Measurements from ENCODE around the gene ITGA11. TPM values are rescaled to one million over a fixed set of nuclear protein-coding genes. Genes with fewer than 3 reads are reported as not detected.

ITGA11 gene
- total and polyA plus RNA-seq, 5 donors: 11.6 to 34.0 (median 20.4) TPM

DNA sequence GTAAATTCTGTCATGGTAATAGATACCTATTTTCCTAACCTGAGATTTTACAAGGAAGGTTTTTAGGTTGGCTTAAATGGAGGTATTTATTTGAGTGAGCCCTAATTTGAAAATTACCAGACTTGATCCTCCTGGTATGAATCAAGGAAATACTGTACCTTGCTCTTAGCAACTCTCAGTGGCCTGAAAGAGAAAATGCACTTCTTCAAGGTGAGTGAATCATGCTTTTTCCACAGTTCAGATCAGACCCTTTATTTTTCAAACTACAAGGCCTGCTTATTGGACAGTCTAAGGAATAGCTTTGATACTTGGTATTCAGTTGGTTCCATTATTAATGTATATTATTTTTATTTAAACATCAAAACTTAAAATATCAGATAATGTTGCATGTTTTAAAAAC lies 139.0 kb downstream of the ITGA11 start:
- Histone ChIP-seq H3K27ac (ENCODE audit: low read length) (no peak overlapping the region), H3K4me1 (ENCODE audit: control insufficient read depth, insufficient read depth, low read length) (peaks cover 6% of the 10 kb centered on the region)
- no peak for ATAC-seq

DNA sequence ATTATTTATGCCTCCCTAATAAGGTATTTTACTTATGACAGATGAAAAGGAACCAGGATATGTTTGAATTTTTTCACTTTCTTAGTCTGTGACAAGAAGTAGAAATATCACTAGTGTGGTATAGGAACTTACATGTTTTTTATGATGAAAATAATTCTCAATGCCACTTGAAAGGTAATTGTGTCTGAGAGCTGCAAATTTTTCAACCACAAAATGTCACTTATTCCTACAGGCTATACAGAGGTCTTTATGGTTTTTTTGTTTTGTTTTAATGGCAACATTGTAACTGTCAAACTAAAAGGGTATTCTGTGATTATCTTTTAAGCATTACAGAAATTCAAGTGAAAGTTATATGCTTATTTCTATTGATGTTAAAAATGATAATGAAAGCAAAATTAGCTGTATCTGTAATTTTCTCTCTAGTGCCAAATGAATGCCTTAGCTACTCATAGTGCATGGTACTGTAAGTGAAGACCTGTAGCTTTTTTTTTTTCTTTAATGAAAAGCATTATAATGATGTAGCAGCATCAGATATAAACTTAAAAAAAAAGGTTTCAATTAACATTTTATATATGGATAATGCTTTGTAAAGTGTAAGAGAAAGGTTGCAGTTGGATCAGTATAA lies 139.7 kb downstream of the ITGA11 start:
- no peak overlapping the region for H3K4me3 ChIP-seq (ENCODE audit: low read length)
- H3K9me3 ChIP-seq (ENCODE audit: control insufficient read depth, low read length): no peaks in the 10 kb centered on the region
- no peaks in the 10 kb centered on the region for H3K27me3 ChIP-seq (ENCODE audit: control insufficient read depth, insufficient read depth)
- no peak overlapping the region for H3K27ac ChIP-seq (ENCODE audit: low read length)
- peaks cover 6% of the 10 kb centered on the region for H3K4me1 ChIP-seq (ENCODE audit: control insufficient read depth, insufficient read depth, low read length)
- no peak for DNase-seq
- intact Hi-C loops (cut with DNase I): no loop called here
- no peak for ATAC-seq

More for the DNA sequence above, 139.0 kb downstream of the ITGA11 start:
- no peaks in the 10 kb centered on the region for H3K9me3 ChIP-seq (ENCODE audit: control insufficient read depth, low read length)
- intact Hi-C loops (cut with DNase I): no loop called here
- DNase-seq: no peak
- no peak overlapping the region for H3K4me3 ChIP-seq (ENCODE audit: low read length)
- H3K27me3 ChIP-seq (ENCODE audit: control insufficient read depth, insufficient read depth): no peaks in the 10 kb centered on the region

DNA sequence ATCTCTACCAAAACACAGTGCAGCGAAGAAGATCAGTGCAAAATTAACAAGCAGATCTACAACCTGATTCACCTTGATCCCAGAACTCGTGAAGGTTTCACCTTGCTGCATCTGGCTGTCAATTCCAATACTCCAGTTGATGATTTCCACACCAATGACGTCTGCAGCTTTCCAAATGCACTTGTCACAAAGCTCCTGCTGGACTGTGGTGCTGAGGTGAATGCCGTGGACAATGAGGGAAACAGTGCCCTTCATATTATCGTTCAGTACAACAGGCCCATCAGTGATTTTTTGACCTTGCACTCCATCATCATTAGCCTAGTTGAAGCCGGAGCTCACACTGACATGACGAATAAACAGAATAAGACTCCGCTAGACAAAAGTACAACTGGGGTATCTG lies 141.2 kb downstream of the ITGA11 start:
- peaks cover 9% of the 10 kb centered on the region for H3K4me1 ChIP-seq (ENCODE audit: control insufficient read depth, insufficient read depth, low read length)
- ATAC-seq (no peak), DNase-seq (no peak)
- H3K27ac ChIP-seq (ENCODE audit: low read length): peak overlapping the region; percentile 37
- no peaks in the 10 kb centered on the region for H3K9me3 ChIP-seq (ENCODE audit: control insufficient read depth, low read length)
- 78% methylated on average over 8 of the region's 8 CpGs for WGBS
- no peak overlapping the region for H3K4me3 ChIP-seq (ENCODE audit: low read length)
- H3K27me3 ChIP-seq (ENCODE audit: control insufficient read depth, insufficient read depth): no peaks in the 10 kb centered on the region
- intact Hi-C loops (cut with DNase I): no loop called here

DNA sequence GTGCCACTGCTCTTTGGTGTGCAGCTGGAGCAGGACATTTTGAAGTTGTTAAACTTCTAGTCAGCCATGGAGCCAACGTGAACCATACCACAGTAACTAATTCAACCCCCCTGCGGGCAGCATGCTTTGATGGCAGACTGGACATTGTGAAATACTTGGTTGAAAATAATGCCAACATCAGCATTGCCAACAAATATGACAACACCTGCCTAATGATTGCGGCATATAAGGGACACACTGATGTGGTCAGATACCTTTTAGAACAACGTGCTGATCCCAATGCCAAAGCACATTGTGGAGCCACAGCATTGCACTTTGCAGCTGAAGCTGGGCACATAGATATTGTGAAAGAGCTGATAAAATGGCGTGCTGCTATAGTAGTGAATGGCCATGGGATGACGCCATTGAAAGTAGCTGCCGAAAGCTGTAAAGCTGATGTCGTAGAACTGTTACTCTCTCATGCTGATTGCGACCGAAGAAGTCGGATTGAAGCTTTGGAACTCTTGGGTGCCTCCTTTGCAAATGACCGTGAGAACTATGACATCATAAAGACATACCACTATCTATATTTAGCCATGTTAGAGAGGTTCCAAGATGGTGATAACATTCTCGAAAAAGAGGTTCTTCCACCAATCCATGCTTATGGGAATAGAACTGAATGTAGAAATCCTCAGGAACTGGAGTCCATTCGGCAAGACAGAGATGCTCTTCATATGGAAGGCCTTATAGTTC lies 142.2 kb downstream of the ITGA11 start:
- WGBS: 78% methylated on average over 14 of the region's 14 CpGs
- peaks cover 10% of the 10 kb centered on the region for H3K4me1 ChIP-seq (ENCODE audit: control insufficient read depth, insufficient read depth, low read length)

DNA sequence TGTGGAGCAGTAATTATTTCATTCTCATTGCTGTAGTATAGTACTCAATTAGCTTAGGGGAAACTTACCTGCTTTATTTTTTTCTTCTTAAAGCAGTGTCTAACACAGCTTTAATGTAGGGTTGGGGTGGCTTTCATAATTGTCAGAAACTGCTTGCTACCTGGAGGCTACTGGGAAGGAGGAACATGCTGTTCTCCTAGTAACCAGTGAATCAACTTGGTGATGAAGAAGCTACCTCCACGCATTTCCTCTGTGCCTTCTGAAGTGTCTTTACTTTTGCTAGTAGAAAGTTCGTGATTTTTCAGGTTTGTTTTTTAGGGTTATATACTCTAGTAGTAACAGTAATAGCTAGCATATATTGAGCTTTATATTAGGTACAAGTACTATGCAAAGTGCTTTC lies 142.9 kb downstream of the ITGA11 start:
- ATAC-seq (no peak), DNase-seq (no peak)
- Histone ChIP-seq H3K27me3 (ENCODE audit: control insufficient read depth, insufficient read depth) (no peaks in the 10 kb centered on the region), H3K27ac (ENCODE audit: low read length) (no peak overlapping the region), H3K4me1 (ENCODE audit: control insufficient read depth, insufficient read depth, low read length) (peaks cover 13% of the 10 kb centered on the region), H3K4me3 (ENCODE audit: low read length) (no peak overlapping the region), H3K9me3 (ENCODE audit: control insufficient read depth, low read length) (no peaks in the 10 kb centered on the region)
- intact Hi-C loops (cut with DNase I): no loop called here
- 79% methylated on average over 2 of the region's 2 CpGs for WGBS

More for the DNA sequence above, 142.2 kb downstream of the ITGA11 start:
- no peak for DNase-seq
- no peaks in the 10 kb centered on the region for H3K9me3 ChIP-seq (ENCODE audit: control insufficient read depth, low read length)
- H3K27ac ChIP-seq (ENCODE audit: low read length): no peak overlapping the region
- intact Hi-C loops (cut with DNase I): no loop called here
- ATAC-seq: peak in 1 of 2 donors; percentile 25
- no peak overlapping the region for H3K4me3 ChIP-seq (ENCODE audit: low read length)
- H3K27me3 ChIP-seq (ENCODE audit: control insufficient read depth, insufficient read depth): no peaks in the 10 kb centered on the region

DNA sequence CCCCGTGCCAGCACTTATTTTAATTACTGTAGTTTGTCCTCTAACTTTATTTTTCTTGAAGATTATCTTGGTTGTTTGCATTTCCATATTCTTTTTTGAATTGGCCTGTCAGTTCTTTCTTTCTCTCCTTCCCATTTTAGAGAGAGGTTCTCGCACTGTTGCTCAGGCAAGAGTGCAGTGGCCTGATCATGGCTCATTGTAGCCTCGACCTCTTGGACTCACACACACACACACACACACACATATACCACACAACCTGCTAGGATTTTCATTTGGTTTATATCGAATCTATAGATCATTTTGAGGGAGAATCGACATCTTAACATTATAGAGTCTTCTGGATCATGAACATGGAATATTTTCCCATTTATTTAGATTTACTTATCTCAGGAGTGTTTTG lies 145.7 kb downstream of the ITGA11 start:
- intact Hi-C loops (cut with DNase I): no loop called here
- no peak for DNase-seq
- no peak overlapping the region for H3K4me3 ChIP-seq (ENCODE audit: low read length)
- ATAC-seq: no peak
- no peaks in the 10 kb centered on the region for H3K27me3 ChIP-seq (ENCODE audit: control insufficient read depth, insufficient read depth)
- peak overlapping the region; percentile 58 for H3K27ac ChIP-seq (ENCODE audit: low read length)
- H3K4me1 ChIP-seq (ENCODE audit: control insufficient read depth, insufficient read depth, low read length): peaks cover 13% of the 10 kb centered on the region
- H3K9me3 ChIP-seq (ENCODE audit: control insufficient read depth, low read length): no peaks in the 10 kb centered on the region
- WGBS: 65% methylated on average over 5 of the region's 5 CpGs

DNA sequence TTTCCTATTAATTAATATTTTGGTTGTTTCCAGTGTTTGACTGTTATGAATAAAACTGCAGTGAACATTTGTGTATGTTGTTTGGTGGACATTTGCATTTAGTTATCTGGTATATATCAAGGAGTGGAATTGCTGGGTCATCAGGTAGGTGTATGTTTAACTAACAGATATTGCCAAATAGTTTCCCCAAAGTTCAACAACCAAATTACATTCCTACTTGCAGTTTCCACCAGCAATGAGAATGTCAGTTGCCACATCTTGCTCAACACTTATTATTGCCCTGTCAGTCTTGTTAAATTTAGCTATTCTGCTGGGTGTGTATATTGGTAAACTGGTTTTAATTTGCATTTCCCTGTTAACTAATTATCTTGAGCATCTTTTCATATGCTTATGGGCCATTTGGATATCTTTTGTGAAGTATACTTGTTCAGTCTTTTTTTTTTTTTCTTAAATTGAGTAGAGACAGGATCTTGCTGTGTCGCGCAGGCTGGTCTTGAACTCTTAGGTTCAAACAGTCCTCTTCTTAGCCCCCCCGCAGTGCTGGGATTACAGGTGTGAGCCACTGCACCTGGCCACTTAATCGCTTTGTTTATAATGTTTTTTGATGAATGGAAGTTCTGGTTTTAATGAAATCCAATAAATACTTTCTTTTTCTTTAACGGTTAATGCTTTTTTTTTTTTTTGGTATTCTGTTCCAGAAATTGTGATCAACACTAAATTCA lies 146.5 kb downstream of the ITGA11 start:
- Histone ChIP-seq H3K27ac (ENCODE audit: low read length) (no peak overlapping the region), H3K9me3 (ENCODE audit: control insufficient read depth, low read length) (no peaks in the 10 kb centered on the region), H3K27me3 (ENCODE audit: control insufficient read depth, insufficient read depth) (no peaks in the 10 kb centered on the region), H3K4me3 (ENCODE audit: low read length) (no peak overlapping the region), H3K4me1 (ENCODE audit: control insufficient read depth, insufficient read depth, low read length) (peaks cover 13% of the 10 kb centered on the region)
- ATAC-seq (no peak), DNase-seq (no peak)
- 90% methylated on average over 5 of the region's 5 CpGs for WGBS
- intact Hi-C loops (cut with DNase I): no loop called here

DNA sequence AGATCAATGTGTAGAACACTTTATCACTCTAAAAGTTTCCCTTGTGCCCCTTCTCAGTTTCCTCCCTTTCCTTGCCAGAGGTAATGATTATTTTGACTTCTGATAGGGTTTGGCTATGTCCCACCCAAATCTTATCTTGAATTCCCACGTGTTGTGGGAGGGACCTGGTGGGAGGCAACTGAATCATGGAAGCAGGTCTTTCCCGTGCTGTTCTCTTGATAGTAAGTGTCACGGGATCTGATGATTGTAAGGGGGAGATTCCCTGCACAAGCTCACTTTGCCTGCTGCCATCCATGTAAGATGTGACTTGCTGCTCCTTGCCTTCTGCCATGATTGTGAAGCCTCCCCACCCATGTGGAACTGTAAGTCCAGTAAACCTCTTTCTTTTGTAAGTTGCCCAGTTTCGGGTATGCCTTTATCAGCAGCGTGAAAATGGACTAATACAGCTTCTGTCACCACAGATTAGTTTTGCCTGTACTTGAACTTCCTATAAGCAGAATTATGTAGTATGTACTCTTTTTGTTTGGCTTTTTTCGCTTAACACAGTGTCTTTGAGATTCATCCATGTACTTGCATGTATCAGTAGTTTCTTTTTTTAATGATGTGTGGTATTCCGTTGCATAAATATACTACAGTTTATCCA lies 147.2 kb downstream of the ITGA11 start:
- Histone ChIP-seq H3K27me3 (ENCODE audit: control insufficient read depth, insufficient read depth) (no peaks in the 10 kb centered on the region), H3K4me3 (ENCODE audit: low read length) (no peak overlapping the region), H3K9me3 (ENCODE audit: control insufficient read depth, low read length) (no peaks in the 10 kb centered on the region), H3K27ac (ENCODE audit: low read length) (no peak overlapping the region), H3K4me1 (ENCODE audit: control insufficient read depth, insufficient read depth, low read length) (peaks cover 11% of the 10 kb centered on the region)
- intact Hi-C loops (cut with DNase I): no loop called here
- no peak for ATAC-seq
- WGBS: 70% methylated on average over 7 of the region's 7 CpGs
- no peak for DNase-seq

DNA sequence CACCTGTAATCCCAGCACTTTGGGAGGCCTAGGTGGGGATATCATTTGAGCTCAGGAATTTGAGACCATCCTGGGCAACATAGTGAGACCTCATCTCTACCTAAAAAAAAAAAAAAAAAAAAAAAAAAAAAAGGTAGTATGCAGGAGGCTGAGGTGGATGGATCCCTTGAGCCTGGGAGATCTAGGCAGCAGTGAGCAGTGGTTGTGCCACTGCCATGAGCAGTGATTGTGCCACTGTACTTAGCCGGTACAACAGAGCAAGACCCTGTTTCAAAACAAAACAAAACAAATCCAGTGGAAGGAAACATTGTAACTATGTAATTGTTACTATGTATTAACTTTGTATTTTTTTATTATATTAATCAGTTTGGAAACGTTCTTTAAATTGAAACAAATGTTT lies 148.6 kb downstream of the ITGA11 start:
- Histone ChIP-seq H3K27ac (ENCODE audit: low read length) (no peak overlapping the region), H3K9me3 (ENCODE audit: control insufficient read depth, low read length) (no peaks in the 10 kb centered on the region), H3K4me1 (ENCODE audit: control insufficient read depth, insufficient read depth, low read length) (peaks cover 7% of the 10 kb centered on the region), H3K27me3 (ENCODE audit: control insufficient read depth, insufficient read depth) (no peaks in the 10 kb centered on the region), H3K4me3 (ENCODE audit: low read length) (no peak overlapping the region)
- ATAC-seq (no peak), DNase-seq (no peak)
- intact Hi-C loops (cut with DNase I): no loop called here
- WGBS: 76% methylated on average over 2 of the region's 2 CpGs

DNA sequence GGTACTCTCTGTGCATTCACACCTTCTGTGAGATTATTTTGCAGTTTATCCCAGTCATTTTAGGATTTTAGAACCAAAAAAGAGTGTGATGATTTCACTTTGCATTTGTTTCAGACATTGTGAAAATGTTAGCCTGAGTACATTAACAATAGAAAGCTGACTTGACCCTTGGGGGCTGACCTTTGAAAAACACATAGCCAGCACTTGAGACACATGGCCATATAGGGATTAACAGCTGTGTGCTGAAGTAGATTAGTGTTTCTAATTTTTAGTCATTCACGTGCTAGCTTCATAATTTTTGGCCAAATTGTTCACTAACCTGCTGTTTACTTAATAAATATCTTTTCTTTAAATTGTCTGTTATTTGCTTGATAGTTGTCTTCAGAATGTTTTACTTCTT lies 151.0 kb downstream of the ITGA11 start:
- no peak for ATAC-seq
- intact Hi-C loops (cut with DNase I): no loop called here
- no peak for DNase-seq
- H3K27ac ChIP-seq (ENCODE audit: low read length): no peak overlapping the region
- H3K4me1 ChIP-seq (ENCODE audit: control insufficient read depth, insufficient read depth, low read length): peaks cover 8% of the 10 kb centered on the region
- WGBS: 9% methylated on average over 1 of the region's 1 CpG
- peak overlapping the region; percentile 60 for H3K4me3 ChIP-seq (ENCODE audit: low read length)
- H3K9me3 ChIP-seq (ENCODE audit: control insufficient read depth, low read length): no peaks in the 10 kb centered on the region
- no peaks in the 10 kb centered on the region for H3K27me3 ChIP-seq (ENCODE audit: control insufficient read depth, insufficient read depth)

Measured in right cardiac atrium (tissue), 5 donors.